ENCODE measurements around the gene CACTIN. TPM values are rescaled to one million over a fixed set of nuclear protein-coding genes. Genes with fewer than 3 reads are reported as not detected.
A peak's percentile ranks its signal among the peaks of the same experiment; 100 is the strongest.

Gene CACTIN
- total RNA-seq, 6 donors from 2014 or later, result 21.5 to 97.4 (median 25.5) TPM

DNA sequence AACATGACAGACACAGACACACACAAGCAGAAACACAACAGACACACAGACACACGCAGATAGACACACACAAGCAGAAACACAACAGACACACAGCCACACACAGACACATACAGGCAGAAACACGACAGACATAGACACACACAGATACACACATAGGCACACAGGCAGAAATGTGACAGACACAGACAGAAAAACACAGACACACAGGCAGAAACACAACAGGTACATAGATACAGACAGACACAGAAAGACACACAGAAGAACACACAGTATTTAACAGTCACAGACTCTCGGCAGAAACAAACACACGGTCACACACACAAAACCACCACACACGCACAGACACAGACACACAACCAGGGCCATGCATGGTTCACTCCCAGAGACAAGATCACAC lies 20.8 kb downstream of the CACTIN start:
- Histone ChIP-seq H3K9me3 (no peaks in the 10 kb centered on the region), H3K27ac (peak overlapping the region in 3 of 4 donors; percentile 78 to 90 (median 81)), H3K4me3 (peak overlapping the region; percentile 57 to 63 (median 60)), H3K4me1 (peaks cover 44 to 63% (median 50%) of the 10 kb centered on the region in 4 donors), H3K36me3 (peaks cover 0 to 2% (median under 1%) of the 10 kb centered on the region in 4 donors), H3K27me3 (no peaks in the 10 kb centered on the region)
- TF ChIP-seq, protein P1, sequence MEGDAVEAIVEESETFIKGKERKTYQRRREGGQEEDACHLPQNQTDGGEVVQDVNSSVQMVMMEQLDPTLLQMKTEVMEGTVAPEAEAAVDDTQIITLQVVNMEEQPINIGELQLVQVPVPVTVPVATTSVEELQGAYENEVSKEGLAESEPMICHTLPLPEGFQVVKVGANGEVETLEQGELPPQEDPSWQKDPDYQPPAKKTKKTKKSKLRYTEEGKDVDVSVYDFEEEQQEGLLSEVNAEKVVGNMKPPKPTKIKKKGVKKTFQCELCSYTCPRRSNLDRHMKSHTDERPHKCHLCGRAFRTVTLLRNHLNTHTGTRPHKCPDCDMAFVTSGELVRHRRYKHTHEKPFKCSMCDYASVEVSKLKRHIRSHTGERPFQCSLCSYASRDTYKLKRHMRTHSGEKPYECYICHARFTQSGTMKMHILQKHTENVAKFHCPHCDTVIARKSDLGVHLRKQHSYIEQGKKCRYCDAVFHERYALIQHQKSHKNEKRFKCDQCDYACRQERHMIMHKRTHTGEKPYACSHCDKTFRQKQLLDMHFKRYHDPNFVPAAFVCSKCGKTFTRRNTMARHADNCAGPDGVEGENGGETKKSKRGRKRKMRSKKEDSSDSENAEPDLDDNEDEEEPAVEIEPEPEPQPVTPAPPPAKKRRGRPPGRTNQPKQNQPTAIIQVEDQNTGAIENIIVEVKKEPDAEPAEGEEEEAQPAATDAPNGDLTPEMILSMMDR (IDR thresholded peaks at IDR 0.05), result no peak
- TF ChIP-seq EP300 (IDR thresholded peaks at IDR 0.05) (no peak), POLR2A (IDR thresholded peaks at IDR 0.05) (no peak), POLR2AphosphoS5 (IDR thresholded peaks at IDR 0.05) (no peak)
- ATAC-seq (ENCODE audit: low FRiP score in 2 of 2) (no peak), DNase-seq (no peak)
- 49 to 52% methylated on average over 5 of the region's 5 CpGs for WGBS, 2 donors

- H3K36me3 ChIP-seq, result peaks cover 0 to under 1% (median 0%) of the 10 kb centered on the region in 4 donors
- ATAC-seq (ENCODE audit: low FRiP score in 2 of 2) (no peak), DNase-seq (no peak)
- no peaks in the 10 kb centered on the region for H3K9me3 ChIP-seq
- 28 to 44% methylated on average over 3 of the region's 3 CpGs for WGBS, 2 donors
- peak overlapping the region in 1 of 4 donors; percentile 4 for H3K27ac ChIP-seq
- H3K4me3 ChIP-seq, result peak overlapping the region in 3 of 4 donors; percentile 57 to 63 (median 58)
- H3K27me3 ChIP-seq, result no peaks in the 10 kb centered on the region
- H3K4me1 ChIP-seq, result peaks cover 44 to 63% (median 50%) of the 10 kb centered on the region in 4 donors
- TF ChIP-seq EP300 (IDR thresholded peaks at IDR 0.05) (no peak), POLR2AphosphoS5 (IDR thresholded peaks at IDR 0.05) (no peak), POLR2A (IDR thresholded peaks at IDR 0.05) (no peak)
- TF ChIP-seq, protein P1 (IDR thresholded peaks at IDR 0.05), result no peak
Measured at GRCh38 chr19:3605361-3605760, 21.2 kb downstream of the CACTIN start.

- ATAC-seq (ENCODE audit: low FRiP score in 2 of 2) (no peak), DNase-seq (no peak)
- WGBS, 2 donors, result 41% methylated on average over 10 of the region's 11 CpGs; no CpG with 5 or more reads in 1 of the 2 donors
- Histone ChIP-seq H3K27ac (peak overlapping the region in 3 of 4 donors; percentile 4 to 59 (median 38)), H3K36me3 (peaks cover 0 to 5% (median 0%) of the 10 kb centered on the region in 4 donors), H3K9me3 (no peaks in the 10 kb centered on the region), H3K4me3 (peak overlapping the region in 3 of 4 donors; percentile 2 to 63 (median 58)), H3K4me1 (peaks cover 44 to 62% (median 50%) of the 10 kb centered on the region in 4 donors), H3K27me3 (no peaks in the 10 kb centered on the region)
- no peak for TF ChIP-seq POLR2AphosphoS5 (IDR thresholded peaks at IDR 0.05)
- TF ChIP-seq, protein P1 (IDR thresholded peaks at IDR 0.05), result no peak
- TF ChIP-seq POLR2A (IDR thresholded peaks at IDR 0.05), result no peak
- TF ChIP-seq EP300 (IDR thresholded peaks at IDR 0.05), result no peak
Measured at GRCh38 chr19:3604987-3605343, 21.6 kb downstream of the CACTIN start.

DNA sequence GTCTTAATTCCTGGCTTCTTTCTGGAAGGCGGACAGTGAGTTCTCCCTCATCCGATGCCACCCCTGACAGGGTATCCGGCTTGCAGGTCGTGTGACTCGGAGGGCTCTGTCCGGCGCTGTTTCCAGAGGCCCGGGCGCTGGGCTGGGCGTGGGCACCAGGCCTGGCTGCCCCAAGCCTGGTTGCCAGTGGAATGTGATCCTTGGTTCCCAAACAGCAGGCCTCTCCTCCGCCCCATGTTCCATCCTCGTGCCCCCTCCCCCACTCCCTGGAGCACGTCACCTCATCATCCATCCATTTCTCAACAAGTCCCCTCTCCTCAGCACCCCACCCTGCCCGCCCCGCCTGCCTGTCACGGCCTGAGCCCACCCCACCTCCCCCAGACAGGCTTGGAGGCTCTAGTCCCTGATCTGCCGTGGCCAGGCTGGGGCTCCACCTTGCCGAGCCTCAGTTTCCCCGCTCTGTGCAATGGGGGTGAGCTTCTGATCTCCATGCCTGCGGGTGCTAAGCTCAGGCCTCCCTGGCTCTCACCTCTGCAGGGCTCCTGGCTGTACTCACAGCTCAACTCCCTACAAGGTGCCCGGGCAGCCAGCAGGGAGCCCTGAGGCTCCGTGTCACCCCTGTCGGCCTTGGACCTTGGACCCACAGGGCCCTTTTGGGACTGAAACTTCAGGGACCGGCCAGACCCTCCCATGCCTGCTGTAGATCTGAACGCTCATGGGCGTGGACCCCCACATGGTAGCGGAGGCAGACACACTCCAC lies 22.2 kb downstream of the CACTIN start:
- Histone ChIP-seq H3K4me1 (peaks cover 43 to 57% (median 50%) of the 10 kb centered on the region in 4 donors), H3K9me3 (no peaks in the 10 kb centered on the region), H3K36me3 (peaks cover 0 to 5% (median 0%) of the 10 kb centered on the region in 4 donors), H3K4me3 (peak overlapping the region in 3 of 4 donors; percentile 2 to 63 (median 58)), H3K27ac (peak overlapping the region in 3 of 4 donors; percentile 4 to 61 (median 38)), H3K27me3 (no peaks in the 10 kb centered on the region)
- TF ChIP-seq, protein P1 (IDR thresholded peaks at IDR 0.05), result no peak
- TF ChIP-seq POLR2A (IDR thresholded peaks at IDR 0.05) (no peak), POLR2AphosphoS5 (IDR thresholded peaks at IDR 0.05) (no peak), EP300 (IDR thresholded peaks at IDR 0.05) (no peak)
- ATAC-seq (ENCODE audit: low FRiP score in 2 of 2) (no peak), DNase-seq (no peak)
- 69 to 73% methylated on average over 7 to 23 of the region's 27 CpGs for WGBS, 2 donors
